Fibroblast of lung (primary cell): ENCODE data around the gene PRLR. TPM values are rescaled to one million over a fixed set of nuclear protein-coding genes. Genes with fewer than 3 reads are reported as not detected.

Experiments used
- DNase-seq, 2 donors: peaks; one replicate each; pipeline versions ENCODE4 v3.0.0 to v3.0.0-alpha.2; 2010; ENCODE audit warnings: low read depth in 2 of 2
- H2AFZ ChIP-seq: 2 replicates; pipeline ENCODE4 v1.5.1; 2012; ENCODE audit warnings: low read length, control low read depth, inconsistent platforms
- H3K27ac ChIP-seq: 2 replicates; pipeline ENCODE4 v1.5.1; 2011; ENCODE audit warnings: low read length, control low read depth; ENCODE audit not compliant: insufficient read depth
- H3K27me3 ChIP-seq: 2 replicates; pipeline ENCODE4 v1.5.1; 2011; ENCODE audit warnings: mild to moderate bottlenecking, low read length; ENCODE audit not compliant: control insufficient read depth, insufficient read depth
- H3K36me3 ChIP-seq: 2 replicates; pipeline ENCODE4 v1.5.1; 2011; ENCODE audit warnings: low read length; ENCODE audit not compliant: control insufficient read depth, insufficient read depth
- H3K4me1 ChIP-seq: 2 replicates; pipeline ENCODE4 v1.5.1; 2011; ENCODE audit warnings: low read length; ENCODE audit not compliant: control insufficient read depth, insufficient read depth; ENCODE audit errors: extremely low read depth
- H3K4me2 ChIP-seq: 2 replicates; pipeline ENCODE4 v1.5.1; 2011; ENCODE audit warnings: low read length, control low read depth; ENCODE audit not compliant: insufficient read depth; ENCODE audit errors: extremely low read depth
- H3K4me3 ChIP-seq, 4 experiments: fragments of 200-600 bp in 1 of 4; sonication (generic) in 1 of 4; replicated peaks in 1 of 4; 2 replicates each; pipeline ENCODE4 v1.5.1; 2011 to 2016; ENCODE audit warnings: low read length in 4 of 4, low read depth in 3 of 4, mild to moderate bottlenecking in 3 of 4, control low read depth in 2 of 4, inconsistent platforms in 1 of 4, mixed read lengths in 1 of 4; ENCODE audit not compliant: insufficient read depth in 1 of 4; ENCODE audit errors: control extremely low read depth in 1 of 4
- H3K79me2 ChIP-seq: 2 replicates; pipeline ENCODE4 v1.5.1; 2012; ENCODE audit warnings: mild to moderate bottlenecking, low read length, inconsistent platforms; ENCODE audit not compliant: control insufficient read depth, insufficient read depth
- H3K9ac ChIP-seq: 2 replicates; pipeline ENCODE4 v1.5.1; 2011; ENCODE audit warnings: mild to moderate bottlenecking, low read length, control low read depth; ENCODE audit not compliant: insufficient read depth
- H3K9me3 ChIP-seq: 2 replicates; pipeline ENCODE4 v1.5.1; 2012; ENCODE audit warnings: low read depth, low read length; ENCODE audit not compliant: control insufficient read depth, insufficient read depth
- H4K20me1 ChIP-seq: 2 replicates; pipeline ENCODE4 v1.5.1; 2011; ENCODE audit warnings: low read length; ENCODE audit not compliant: control insufficient read depth, insufficient read depth; ENCODE audit errors: extremely low read depth
- CTCF ChIP-seq, 2 donors: IDR thresholded peaks in 1 of 2; conservative IDR thresholded peaks in 1 of 2; 1 replicate in 1 of 2; 2 replicates in 1 of 2; pipeline ENCODE4 v1.5.1; 2011 to 2012; ENCODE audit warnings: low read length in 2 of 2, control low read depth in 1 of 2, inconsistent platforms in 1 of 2, low read depth in 1 of 2, mild to moderate bottlenecking in 1 of 2
- EZH2 ChIP-seq: IDR thresholded peaks from 2 replicates; pipeline ENCODE4 v1.5.1; 2012; ENCODE audit warnings: low read length, control low read depth, mild to moderate bottlenecking; ENCODE audit errors: missing control alignments
- polyA plus RNA-seq, 2 donors: library from polyadenylated mRNA; depleted of rRNA in 1 of 2; stranded (reverse) in 1 of 2; unstranded in 1 of 2; fragments of >200 nt; gene quantifications; 2 replicates each; pipeline ENCODE4 v1.2.1, GENCODE V29; 2011 to 2012; ENCODE audit warnings: missing spikeins in 1 of 2
- total RNA-seq: library from RNA; depleted of rRNA; stranded (reverse); fragments of >200 nt; gene quantifications from 2 replicates; pipeline ENCODE4 v1.2.1, GENCODE V29; 2014

Gene PRLR
- total and polyA plus RNA-seq, 2 donors (not counting 1 experiment from before 2014, with no cell fraction given): 0.33 to 0.41 TPM

- no peak for TF ChIP-seq EZH2
- no peak for TF ChIP-seq CTCF (conservative IDR thresholded peaks at IDR 0.05 in 1 of 2, IDR thresholded peaks at IDR 0.05 in 1 of 2; ENCODE audit: low read depth in 1 of 2, low read length in 2 of 2)
- DNase-seq: no peak
Measured at GRCh38 chr5:35172533-35172932, 57.8 kb downstream of the PRLR start.

GRCh38 chr5:35171991-35172390 lies 58.3 kb downstream of the PRLR start:
- no peak overlapping the region for H3K4me3 ChIP-seq
- no peaks in the 10 kb centered on the region for H4K20me1 ChIP-seq
- DNase-seq: no peak
- H3K4me1 ChIP-seq: no peaks in the 10 kb centered on the region
- no peak overlapping the region for H3K27ac ChIP-seq
- no peaks in the 10 kb centered on the region for H3K36me3 ChIP-seq
- no peak overlapping the region for H3K4me2 ChIP-seq
- no peak overlapping the region for H2AFZ ChIP-seq
- H3K79me2 ChIP-seq: no peaks in the 10 kb centered on the region
- H3K27me3 ChIP-seq: no peaks in the 10 kb centered on the region
- no peak overlapping the region for H3K9ac ChIP-seq
- no peaks in the 10 kb centered on the region for H3K9me3 ChIP-seq
- no peak for TF ChIP-seq EZH2

More at GRCh38 chr5:35172533-35172932, 57.8 kb downstream of the PRLR start:
- no peaks in the 10 kb centered on the region for H3K4me1 ChIP-seq
- H3K27me3 ChIP-seq: no peaks in the 10 kb centered on the region
- H3K79me2 ChIP-seq: no peaks in the 10 kb centered on the region
- H3K9me3 ChIP-seq: no peaks in the 10 kb centered on the region
- H3K4me3 ChIP-seq: no peak overlapping the region
- no peak overlapping the region for H3K9ac ChIP-seq
- H4K20me1 ChIP-seq: no peaks in the 10 kb centered on the region
- H3K27ac ChIP-seq: no peak overlapping the region
- no peaks in the 10 kb centered on the region for H3K36me3 ChIP-seq
- H3K4me2 ChIP-seq: no peak overlapping the region
- no peak overlapping the region for H2AFZ ChIP-seq

GRCh38 chr5:35171078-35171477 lies 59.2 kb downstream of the PRLR start:
- Histone ChIP-seq H2AFZ (no peak overlapping the region), H3K36me3 (no peaks in the 10 kb centered on the region), H3K27me3 (no peaks in the 10 kb centered on the region), H4K20me1 (no peaks in the 10 kb centered on the region), H3K4me1 (no peaks in the 10 kb centered on the region), H3K9ac (no peak overlapping the region), H3K4me3 (no peak overlapping the region), H3K9me3 (no peaks in the 10 kb centered on the region), H3K79me2 (no peaks in the 10 kb centered on the region), H3K4me2 (no peak overlapping the region), H3K27ac (no peak overlapping the region)
- TF ChIP-seq CTCF (conservative IDR thresholded peaks at IDR 0.05 in 1 of 2, IDR thresholded peaks at IDR 0.05 in 1 of 2; ENCODE audit: low read depth in 1 of 2, low read length in 2 of 2): no peak
- TF ChIP-seq EZH2: no peak
- no peak for DNase-seq
